Jurkat, Clone E6-1 (cell line): ENCODE data around the gene ETFB.

ENCODE experiments used
- DNase-seq: peaks from one replicate; pipeline ENCODE4 v3.0.0-alpha.2; 2011; ENCODE audit warnings: low read depth, low spot score
- H3K4me3 ChIP-seq: 2 replicates; pipeline ENCODE4 v1.5.1; 2011; ENCODE audit warnings: mild to moderate bottlenecking, low read length, control low read depth, moderate library complexity

ETFB gene

DNA sequence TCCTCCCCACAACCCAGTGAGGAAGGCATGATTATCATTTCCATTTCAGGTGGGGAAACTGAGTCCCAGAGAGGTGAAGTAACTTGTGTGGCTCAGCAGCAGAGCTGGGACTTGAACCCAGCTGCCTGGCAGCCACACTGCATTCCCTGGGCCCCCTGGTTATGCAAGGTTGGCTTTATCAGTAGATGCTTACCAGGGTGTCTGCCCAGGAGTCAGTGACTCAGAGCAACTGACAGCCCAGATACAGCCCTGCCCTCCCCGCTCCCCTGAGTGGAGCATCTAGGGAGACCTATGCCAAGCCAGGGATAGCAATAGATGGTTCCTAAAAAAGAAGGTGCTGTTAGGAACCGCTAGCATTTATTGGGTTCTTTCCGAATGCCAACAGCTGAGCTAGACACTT lies 48.8 kb downstream of the ETFB start:
- no peak overlapping the region for H3K4me3 ChIP-seq
- no peak for DNase-seq

DNA sequence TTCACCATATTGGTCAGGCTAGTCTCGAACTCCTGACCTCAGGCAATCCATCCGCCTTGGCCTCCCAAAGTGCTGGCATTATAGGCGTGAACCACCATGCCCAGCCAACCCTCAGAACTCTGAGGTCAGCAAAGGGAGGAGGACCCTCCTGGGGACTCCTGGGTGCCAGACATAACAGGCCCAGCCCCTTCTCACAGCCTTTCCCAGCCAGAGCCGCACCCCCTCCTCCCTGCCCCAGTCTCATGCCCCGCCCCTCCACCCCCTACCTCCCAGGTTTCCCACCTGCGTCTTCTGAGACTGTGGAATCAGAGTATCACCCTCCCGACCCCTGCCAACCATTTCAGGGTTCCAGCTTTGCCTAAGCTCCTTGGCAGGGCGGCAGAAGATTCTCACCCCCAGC lies 49.5 kb downstream of the ETFB start:
- H3K4me3 ChIP-seq, result no peak overlapping the region
- DNase-seq, result no peak

DNA sequence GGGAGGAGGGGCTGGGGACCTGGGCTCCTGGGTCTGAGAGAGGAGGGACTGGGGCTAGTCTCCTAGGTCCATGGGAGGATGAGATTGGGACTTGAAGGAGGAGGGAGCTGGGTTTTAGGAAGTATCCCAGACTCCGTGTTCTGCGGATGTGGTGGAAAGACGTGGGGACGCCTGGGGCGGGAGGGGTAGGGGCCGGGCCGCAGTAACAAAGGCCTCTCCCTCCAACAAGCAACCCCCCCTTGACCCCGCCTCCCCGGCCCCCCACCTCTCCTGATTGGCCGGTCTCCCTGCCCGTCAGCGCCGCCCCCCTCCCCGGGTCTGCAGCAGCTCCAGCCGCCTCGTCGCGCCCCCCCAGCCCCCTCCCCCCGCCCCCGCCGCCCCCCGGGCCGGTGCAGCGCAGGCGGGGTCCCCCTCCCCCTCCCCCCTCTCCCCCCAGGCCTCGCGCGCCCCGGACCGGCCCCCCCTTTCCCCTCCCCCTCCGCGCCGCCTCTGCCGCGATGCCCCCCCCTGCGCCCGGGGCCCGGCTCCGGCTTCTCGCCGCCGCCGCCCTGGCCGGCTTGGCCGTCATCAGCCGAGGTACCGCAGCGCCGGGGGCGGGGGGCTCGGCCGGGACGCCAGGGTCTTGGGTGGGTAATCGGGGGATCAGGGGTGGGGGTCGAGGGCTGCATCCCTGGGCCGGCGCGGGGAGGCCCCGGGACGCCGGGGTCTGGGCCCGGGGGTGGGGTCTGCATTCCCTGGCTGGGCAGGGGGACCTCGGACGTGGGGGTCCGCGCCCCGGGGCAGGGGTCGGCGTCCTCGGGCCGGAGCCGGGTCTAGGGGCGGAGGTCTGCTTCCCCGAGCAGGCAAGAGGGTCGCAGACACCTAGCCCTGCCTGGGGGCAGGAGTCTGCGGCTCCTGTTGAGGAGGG lies 54.6 kb downstream of the ETFB start, which contains the start of gene IGLON5:
IGLON5 (plus strand) TSS at position 294 of the 907 bp plus-strand sequence; CDS start at position 498, 204 bp downstream.
- DNase-seq, result no peak

DNA sequence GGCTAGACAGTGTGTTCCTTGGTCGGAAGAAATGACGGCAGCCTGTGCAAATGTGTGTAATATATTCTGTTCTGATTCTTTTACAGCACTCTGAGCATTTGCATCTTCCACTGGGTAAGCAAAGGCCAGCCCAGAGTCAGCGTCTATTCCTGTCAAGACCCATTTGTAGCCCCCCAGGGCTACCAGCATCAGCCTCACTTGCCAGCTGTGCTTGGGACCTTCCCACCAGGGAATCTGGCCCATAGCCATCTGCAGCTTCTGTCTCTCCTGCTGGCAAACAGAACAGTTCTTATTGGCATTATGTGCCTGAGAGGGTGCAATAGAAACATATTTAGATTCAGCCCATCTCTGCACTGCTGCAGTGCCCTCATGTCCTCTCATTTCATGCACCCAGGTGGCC lies 60.7 kb downstream of the ETFB start:
- no peak for DNase-seq
- no peak overlapping the region for H3K4me3 ChIP-seq

More for the DNA sequence above, 54.6 kb downstream of the ETFB start, which contains the start of gene IGLON5:
- no peak within 1 kb of the TSS for H3K4me3 ChIP-seq

DNA sequence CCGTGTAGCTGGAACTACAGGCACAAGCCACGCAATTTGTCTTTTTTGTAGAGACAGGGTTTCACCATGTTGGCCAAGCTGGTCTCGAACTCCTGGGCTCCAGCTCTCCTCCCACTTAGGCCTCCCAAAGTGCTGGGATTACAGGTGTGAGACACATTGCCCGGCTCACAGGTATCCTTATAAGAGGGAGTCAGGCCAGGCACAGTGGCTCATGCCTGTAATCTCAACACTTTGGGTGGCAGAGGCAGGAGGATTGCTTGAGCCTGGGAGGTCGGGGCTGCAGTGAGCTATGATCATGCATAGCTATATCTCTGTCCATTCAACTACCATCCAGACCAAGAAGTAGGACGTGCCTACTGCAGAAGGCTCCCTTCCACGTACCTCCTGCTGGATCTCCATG lies 64.9 kb downstream of the ETFB start:
- no peak overlapping the region for H3K4me3 ChIP-seq
- DNase-seq, result no peak

DNA sequence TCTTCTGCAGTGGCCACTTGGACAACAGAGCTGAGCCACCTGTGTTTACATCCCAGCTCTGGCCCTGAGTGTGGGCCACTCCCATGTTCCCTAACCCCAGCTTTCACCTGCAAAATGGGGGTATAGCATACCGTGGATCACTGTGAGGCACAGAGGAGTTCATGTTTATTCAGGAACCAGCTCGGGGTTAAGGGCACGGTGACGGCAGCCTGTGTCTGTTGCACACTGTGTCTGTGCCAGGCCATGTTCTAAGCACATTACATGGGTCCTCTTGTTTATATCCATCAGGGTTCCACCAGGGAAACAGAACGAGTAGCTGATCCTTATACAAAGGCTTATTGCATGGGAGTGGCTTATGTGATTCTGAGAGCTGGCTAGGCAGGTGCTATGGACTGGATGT lies 68.8 kb downstream of the ETFB start:
- no peak for DNase-seq

DNA sequence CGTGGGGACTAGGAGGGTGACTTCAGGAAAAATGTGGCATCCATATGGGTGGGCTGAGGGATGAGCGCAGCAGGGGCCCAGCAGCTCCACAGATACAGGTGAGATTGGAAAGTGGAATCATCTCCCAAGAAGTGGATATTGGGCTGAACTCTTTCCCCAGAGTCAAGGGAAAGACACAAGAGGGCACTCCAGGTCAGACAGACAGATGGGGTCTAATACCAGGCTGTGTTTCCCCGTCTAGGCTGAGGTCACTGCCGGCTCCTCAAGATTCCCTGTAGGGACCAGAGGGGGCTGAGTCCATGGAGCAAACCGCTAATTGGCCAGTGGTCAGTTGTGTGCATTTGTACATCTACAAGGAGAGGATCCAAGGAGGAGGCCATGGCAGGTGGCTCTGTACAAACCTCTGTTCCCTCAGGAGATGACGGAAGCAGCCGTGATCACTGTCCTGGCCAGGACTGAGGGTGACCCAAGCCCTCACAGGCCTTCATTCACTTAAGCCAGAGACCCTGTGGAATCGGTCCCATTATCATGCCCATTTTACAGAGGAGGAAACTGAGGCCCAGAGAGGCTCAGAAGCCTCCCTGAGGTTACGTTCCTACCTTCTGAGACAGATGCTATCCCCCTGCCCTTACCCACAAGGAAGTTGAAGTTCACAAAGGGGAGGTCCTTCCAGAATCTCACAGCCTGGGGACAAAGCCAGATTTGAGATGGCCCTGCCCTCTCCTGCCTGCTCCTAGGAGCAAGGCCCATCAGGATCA lies 69.7 kb downstream of the ETFB start:
- DNase-seq, result no peak
- no peak overlapping the region for H3K4me3 ChIP-seq

More for the DNA sequence above, 68.8 kb downstream of the ETFB start:
- H3K4me3 ChIP-seq, result no peak overlapping the region

DNA sequence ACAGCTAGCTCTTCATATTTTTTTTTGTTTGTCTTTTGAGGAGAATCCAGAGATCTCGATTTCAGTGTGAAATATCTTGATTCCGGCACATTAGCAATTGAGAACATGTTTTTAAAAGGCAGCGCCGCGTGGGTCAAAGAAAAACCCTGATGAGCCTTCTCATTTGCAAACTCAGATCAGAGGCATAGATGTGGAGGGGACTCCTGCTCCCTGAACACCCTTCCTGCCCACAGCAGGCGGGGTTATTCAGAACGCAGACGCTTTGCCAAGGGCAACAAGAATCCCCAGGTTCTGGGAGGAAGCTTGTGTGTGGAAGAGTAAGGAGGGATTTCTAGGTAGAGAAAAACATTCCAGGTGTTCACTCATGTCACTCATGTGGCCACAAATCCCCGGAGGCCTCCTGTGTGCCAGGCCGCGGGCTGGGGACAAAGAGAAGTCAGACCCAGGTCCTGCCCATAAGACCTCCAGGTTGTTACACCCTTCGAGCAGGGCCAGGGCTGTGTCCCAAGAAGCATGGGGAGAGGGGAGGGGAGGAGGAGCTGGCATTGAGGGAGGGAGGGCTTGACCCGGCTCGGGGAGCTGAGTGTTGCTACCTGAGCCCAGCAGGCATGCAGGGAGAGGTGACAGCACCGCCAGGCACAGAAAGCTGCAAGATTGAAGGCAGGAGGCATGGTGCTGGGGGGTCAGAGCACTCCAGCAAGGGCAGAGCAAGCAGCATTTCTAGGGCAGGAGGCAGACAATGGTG lies 70.6 kb downstream of the ETFB start:
- DNase-seq, result no peak
- no peak overlapping the region for H3K4me3 ChIP-seq
